Bronchus fibroblast of lung (primary cell): Measurements from ENCODE around the gene GAPDH. TPM values are rescaled to one million over a fixed set of nuclear protein-coding genes. Genes with fewer than 3 reads are reported as not detected.

ENCODE experiments used
- total RNA-seq: library from RNA; depleted of rRNA; stranded (reverse); fragments of >200 nt; gene quantifications from 2 replicates; pipeline ENCODE4 v1.2.3, GENCODE V29; 2015

GAPDH gene
- 7,240 and 8,467 TPM in 2 replicates for total RNA-seq

DNA sequence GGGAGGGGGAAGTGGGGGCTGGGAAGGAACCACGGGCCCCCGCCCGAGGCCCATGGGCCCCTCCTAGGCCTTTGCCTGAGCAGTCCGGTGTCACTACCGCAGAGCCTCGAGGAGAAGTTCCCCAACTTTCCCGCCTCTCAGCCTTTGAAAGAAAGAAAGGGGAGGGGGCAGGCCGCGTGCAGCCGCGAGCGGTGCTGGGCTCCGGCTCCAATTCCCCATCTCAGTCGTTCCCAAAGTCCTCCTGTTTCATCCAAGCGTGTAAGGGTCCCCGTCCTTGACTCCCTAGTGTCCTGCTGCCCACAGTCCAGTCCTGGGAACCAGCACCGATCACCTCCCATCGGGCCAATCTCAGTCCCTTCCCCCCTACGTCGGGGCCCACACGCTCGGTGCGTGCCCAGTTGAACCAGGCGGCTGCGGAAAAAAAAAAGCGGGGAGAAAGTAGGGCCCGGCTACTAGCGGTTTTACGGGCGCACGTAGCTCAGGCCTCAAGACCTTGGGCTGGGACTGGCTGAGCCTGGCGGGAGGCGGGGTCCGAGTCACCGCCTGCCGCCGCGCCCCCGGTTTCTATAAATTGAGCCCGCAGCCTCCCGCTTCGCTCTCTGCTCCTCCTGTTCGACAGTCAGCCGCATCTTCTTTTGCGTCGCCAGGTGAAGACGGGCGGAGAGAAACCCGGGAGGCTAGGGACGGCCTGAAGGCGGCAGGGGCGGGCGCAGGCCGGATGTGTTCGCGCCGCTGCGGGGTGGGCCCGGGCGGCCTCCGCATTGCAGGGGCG, at the start of gene GAPDH:
Gene GAPDH (plus strand): TSS at position 595 of the 772 bp plus-strand sequence. CDS start 316 bp downstream, outside the sequence.

GRCh38 chr12:6492838-6493496, 41.4 kb upstream of the GAPDH start, which contains the start of gene MRPL51:
Gene MRPL51 (minus strand): TSS chr12:6493262. CDS start chr12:6493136, 126 bp downstream.

DNA sequence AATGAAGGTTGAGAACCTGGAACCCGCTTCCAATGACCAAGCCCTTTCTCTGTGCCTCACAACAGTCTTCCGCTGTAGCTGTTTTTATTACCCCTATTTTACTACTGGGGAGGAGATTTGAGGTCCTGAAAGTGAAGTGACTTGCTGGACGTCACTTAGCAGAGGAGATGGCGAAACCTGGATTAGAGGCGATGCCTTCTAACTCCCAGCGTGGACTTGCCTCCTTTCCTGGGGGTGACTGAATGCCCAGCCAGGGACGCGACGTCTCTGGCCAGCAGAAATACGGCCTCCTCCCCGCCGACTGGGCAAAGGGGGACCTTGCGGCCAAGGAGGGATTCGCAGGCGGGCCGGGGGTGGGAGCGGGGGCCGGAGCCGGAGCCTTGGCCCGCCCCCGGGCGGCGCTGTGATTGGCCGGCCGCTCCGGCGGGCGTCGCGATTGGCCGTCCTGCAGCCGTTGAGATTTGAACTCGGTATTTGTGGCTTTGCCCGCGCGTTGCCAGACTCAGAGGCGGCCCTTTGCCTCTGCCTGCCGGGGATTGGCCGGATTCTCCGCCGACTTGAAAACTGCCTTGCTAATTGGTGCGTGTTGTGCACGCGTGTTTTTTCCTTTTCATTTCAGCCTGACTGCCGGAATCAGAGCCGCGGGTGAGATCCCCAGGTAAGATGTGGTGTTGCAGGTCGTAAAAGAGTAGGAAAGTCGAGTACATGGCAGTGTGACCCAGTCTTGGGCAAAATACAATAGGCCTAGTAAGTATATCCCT, 40.6 kb upstream of the GAPDH start, which contains the start of gene NCAPD2:
Gene NCAPD2 (plus strand): TSS at position 606 of the 761 bp plus-strand sequence. CDS start 997 bp downstream, outside the sequence.

Other genes with a start within 250 kb of the GAPDH start
- 0.67 and 0.89 TPM in 2 replicates for gene PLEKHG6, start 223.8 kb upstream of the GAPDH start, total RNA-seq
- 251 and 310 TPM in 2 replicates for gene TNFRSF1A, start 192.4 kb upstream of the GAPDH start, total RNA-seq
- gene SCNN1A, start 159.0 kb upstream of the GAPDH start, total RNA-seq = 0.67 and 1.0 TPM in 2 replicates
- gene LTBR, start 150.4 kb upstream of the GAPDH start, total RNA-seq = 153 and 165 TPM in 2 replicates
- 0.15 TPM in 1 of 2 replicates, not detected in the other for gene CD27, start 89.6 kb upstream of the GAPDH start, total RNA-seq
- gene TAPBPL, start 82.5 kb upstream of the GAPDH start, total RNA-seq = 6.9 and 10.4 TPM in 2 replicates
- gene VAMP1, start 63.8 kb upstream of the GAPDH start, total RNA-seq = 3.6 and 4.5 TPM in 2 replicates
- 138 and 139 TPM in 2 replicates for gene MRPL51, start 41.3 kb upstream of the GAPDH start, total RNA-seq
- 141 and 150 TPM in 2 replicates for gene NCAPD2, start 40.4 kb upstream of the GAPDH start, total RNA-seq
- gene IFFO1, start 21.5 kb downstream of the GAPDH start, total RNA-seq = 11.0 and 11.8 TPM in 2 replicates
- gene NOP2, start 33.8 kb downstream of the GAPDH start, total RNA-seq = 24.4 and 25.9 TPM in 2 replicates
- gene CHD4, start 72.9 kb downstream of the GAPDH start, total RNA-seq = 173 and 195 TPM in 2 replicates
- gene LPAR5, start 101.4 kb downstream of the GAPDH start, total RNA-seq = 0.17 TPM in 1 of 2 replicates, not detected in the other
- 0.89 and 1.0 TPM in 2 replicates for gene ACRBP, start 112.9 kb downstream of the GAPDH start, total RNA-seq
- gene ING4, start 128.6 kb downstream of the GAPDH start, total RNA-seq = 28.7 TPM in 2 replicates
- 21.4 and 24.5 TPM in 2 replicates for gene ZNF384, start 154.9 kb downstream of the GAPDH start, total RNA-seq
- gene PIANP, start 166.3 kb downstream of the GAPDH start, total RNA-seq = 0.17 and 0.74 TPM in 2 replicates
- 95.1 and 98.9 TPM in 2 replicates for gene COPS7A, start 189.5 kb downstream of the GAPDH start, total RNA-seq
- 235 and 236 TPM in 2 replicates for gene MLF2, start 218.6 kb downstream of the GAPDH start, total RNA-seq
- 146 and 275 TPM in 2 replicates for gene PTMS, start 231.8 kb downstream of the GAPDH start, total RNA-seq
- 0.17 and 0.74 TPM in 2 replicates for gene LAG3, start 238.0 kb downstream of the GAPDH start, total RNA-seq